B cell (primary cell): ENCODE measurements around the gene ZNF827. TPM values are rescaled to one million over a fixed set of nuclear protein-coding genes. Genes with fewer than 3 reads are reported as not detected.

ENCODE experiments used
- ATAC-seq: fragments of 200-7000 bp; cut with Tn5 transposase; one replicate; pipeline ENCODE4 v1.10.0; 2021; ENCODE audit warnings: low read depth, mild to moderate bottlenecking, moderate number of reproducible peaks, moderate library complexity
- CTCF ChIA-PET: fragments of 350-600 bp; sonication (Branson Sonifier 250); formaldehyde crosslinking; loops from one replicate; lab custom pipeline; 2021; ENCODE audit warnings: antibody characterized with exemption, inconsistent platforms; lab: Charles Lee
- POLR2A ChIA-PET: fragments of 350-600 bp; sonication (Branson Sonifier 250); formaldehyde crosslinking; loops from one replicate; lab custom pipeline; 2021; ENCODE audit warnings: antibody characterized with exemption; lab: Charles Lee
- DNase-seq: peaks from one replicate; pipeline ENCODE4 v3.0.0; 2013
- H2AFZ ChIP-seq: 2 replicates; pipeline ENCODE4 v1.6.1; 2012; ENCODE audit warnings: mild to moderate bottlenecking, low read depth, low read length; ENCODE audit not compliant: insufficient read depth, poor library complexity, severe bottlenecking
- H3K27ac ChIP-seq, 2 donors: 1 replicate in 1 of 2; 2 replicates in 1 of 2; pipeline ENCODE4 v1.5.1; 2012 to 2013; ENCODE audit warnings: low read length in 2 of 2, mild to moderate bottlenecking in 2 of 2, moderate library complexity in 1 of 2
- H3K27me3 ChIP-seq, 4 experiments: fragments of 200-600 bp in 1 of 4; sonication (generic) in 1 of 4; replicated peaks in 1 of 4; 1 replicate in 2 of 4; 2 replicates in 2 of 4; pipeline versions ENCODE4 v1.6.1 to v1.7.0; 2013 to 2016; ENCODE audit warnings: low read length in 3 of 4, mild to moderate bottlenecking in 2 of 4, mixed read lengths in 1 of 4, moderate library complexity in 1 of 4; ENCODE audit not compliant: insufficient read depth in 4 of 4, control insufficient read depth in 3 of 4; ENCODE audit errors: control extremely low read depth in 1 of 4
- H3K36me3 ChIP-seq, 2 experiments: replicated peaks in 1 of 2; 1 replicate in 1 of 2; 2 replicates in 1 of 2; pipeline versions ENCODE4 v1.6.1 to v1.7.1; 2013; ENCODE audit warnings: low read length in 1 of 2; ENCODE audit not compliant: insufficient read depth in 2 of 2, control insufficient read depth in 1 of 2; ENCODE audit errors: control extremely low read depth in 1 of 2, extremely low read depth in 1 of 2
- H3K4me1 ChIP-seq, 2 donors: fragments of 200-600 bp in 1 of 2; sonication (generic) in 1 of 2; 1 replicate in 1 of 2; 2 replicates in 1 of 2; pipeline versions ENCODE4 v1.5.1 to v1.6.1; 2013 to 2017; ENCODE audit warnings: low read length in 2 of 2; ENCODE audit not compliant: control insufficient read depth in 2 of 2, insufficient read depth in 2 of 2
- H3K4me2 ChIP-seq: replicated peaks from 2 replicates; pipeline ENCODE3; 2012; ENCODE audit warnings: mild to moderate bottlenecking, low read depth, low read length; ENCODE audit not compliant: poor library complexity, severe bottlenecking
- H3K4me3 ChIP-seq, 5 experiments: fragments of 200-600 bp in 1 of 5; sonication (generic) in 1 of 5; 1 replicate in 3 of 5; 2 replicates in 2 of 5; pipeline versions ENCODE4 v1.5.1 to v1.7.0; 2011 to 2016; ENCODE audit warnings: low read length in 4 of 5, mild to moderate bottlenecking in 4 of 5, low read depth in 2 of 5, control low read depth in 1 of 5, moderate library complexity in 1 of 5; ENCODE audit not compliant: insufficient read depth in 1 of 5; ENCODE audit errors: control extremely low read depth in 1 of 5, extremely low read depth in 1 of 5
- H3K79me2 ChIP-seq: fragments of 200-600 bp; sonication (generic); one replicate; pipeline ENCODE4 v1.6.0; 2016; ENCODE audit warnings: low read length; ENCODE audit not compliant: control insufficient read depth, insufficient read depth
- H3K9ac ChIP-seq: fragments of 200-600 bp; sonication (generic); 2 replicates; pipeline ENCODE4 v1.6.1; 2017; ENCODE audit warnings: mild to moderate bottlenecking, low read length, moderate library complexity
- H3K9me3 ChIP-seq, 3 donors: one replicate each; pipeline versions ENCODE4 v1.6.1 to v1.7.1; 2013; ENCODE audit warnings: low read length in 2 of 3; ENCODE audit not compliant: control insufficient read depth in 2 of 3, insufficient read depth in 1 of 3; ENCODE audit errors: control extremely low read depth in 1 of 3
- H4K20me1 ChIP-seq: 2 replicates; pipeline ENCODE4 v1.6.0; 2012; ENCODE audit warnings: mild to moderate bottlenecking, low read length; ENCODE audit not compliant: insufficient read depth, control insufficient read depth, poor library complexity, severe bottlenecking
- H3K27ac Mint-ChIP-seq: one replicate; pipeline ENCODE4 v1.8.0; 2021; ENCODE audit warnings: mixed read lengths
- H3K27me3 Mint-ChIP-seq: one replicate; pipeline ENCODE4 v1.8.0; 2021; ENCODE audit warnings: mixed read lengths
- H3K4me1 Mint-ChIP-seq: one replicate; pipeline ENCODE4 v1.8.0; 2021; ENCODE audit warnings: mixed read lengths
- H3K4me3 Mint-ChIP-seq: one replicate; pipeline ENCODE4 v1.8.0; 2021; ENCODE audit warnings: mixed read lengths
- H3K9me3 Mint-ChIP-seq: one replicate; pipeline ENCODE4 v1.8.0; 2022; ENCODE audit warnings: mixed read lengths; ENCODE audit not compliant: insufficient read depth
- EZH2 ChIP-seq: IDR thresholded peaks from 2 replicates; pipeline ENCODE4 v1.6.1; 2012; ENCODE audit warnings: borderline replicate concordance, low read depth, mild to moderate bottlenecking, moderate library complexity, low read length; ENCODE audit not compliant: insufficient read depth, poor library complexity, severe bottlenecking
- WGBS: methylation state at CpG from one replicate; pipeline ENCODE4 v1.1.5; 2013; ENCODE audit warnings: missing lambda C conversion rate; ENCODE audit not compliant: insufficient coverage; 5-methylcytosine and 5-hydroxymethylcytosine counted together
- intact Hi-C: fragments of 100-400 bp; cut with micrococcal nuclease; formaldehyde crosslinking; loops from one replicate; pipeline ENCODE4 v1.10.0; 2022
- polyA plus RNA-seq: library from polyadenylated mRNA; depleted of rRNA; stranded (reverse); fragments of >200 nt; gene quantifications from 2 replicates; pipeline ENCODE4 v1.2.3, GENCODE V29; 2012
- total RNA-seq, 2 donors: library from RNA; stranded (reverse); fragments of 120-200 nt in 1 of 2; gene quantifications; 1 replicate in 1 of 2; 2 replicates in 1 of 2; pipeline versions ENCODE4 v1.2.3 to v1.2.4, GENCODE V29; 2013 to 2022
- TF ChIP-seq, protein P1 (sequence below): fragments of 200-600 bp; IDR thresholded peaks from one replicate; pipeline ENCODE4 v1.8.0; 2022; ENCODE audit warnings: antibody characterized with exemption, mild to moderate bottlenecking

The ZNF827 gene
- total and polyA plus RNA-seq, 2 donors (not counting 1 experiment from before 2014, with no cell fraction given), result 20.6 to 30.1 TPM

DNA sequence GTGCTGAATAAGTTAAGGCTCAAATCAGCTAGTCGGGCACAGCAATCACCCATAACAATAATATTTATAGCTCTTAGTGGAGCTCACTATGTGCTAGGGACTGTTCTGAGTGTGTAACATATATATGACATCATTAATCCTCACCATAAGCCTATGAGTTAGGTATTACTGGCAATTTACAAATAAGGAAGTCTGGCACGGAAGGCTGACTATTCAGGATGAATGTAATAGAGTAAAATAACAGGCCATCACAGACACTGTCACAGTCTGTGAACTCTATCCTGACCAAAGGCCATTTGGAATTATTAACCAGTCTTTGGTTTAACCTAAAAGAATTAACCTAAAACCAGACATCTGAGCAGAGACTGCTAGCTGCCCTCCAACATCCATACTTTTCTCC is 139.4 kb downstream of the ZNF827 start:
- CTCF ChIA-PET, result no interaction called here
- Histone ChIP-seq H3K79me2 (no peaks in the 10 kb centered on the region), H3K4me2 (no peak overlapping the region), H3K27me3 (no peaks in the 10 kb centered on the region), H3K4me3 (no peak overlapping the region), H3K36me3 (peaks cover 0 to 4% of the 10 kb centered on the region in 2 experiments), H3K9me3 (no peaks in the 10 kb centered on the region), H4K20me1 (no peaks in the 10 kb centered on the region), H3K4me1 (no peaks in the 10 kb centered on the region), H2AFZ (no peak overlapping the region), H3K9ac (no peak overlapping the region), H3K27ac (no peak overlapping the region)
- no peak overlapping the region for H3K4me3 Mint-ChIP-seq
- DNase-seq (no peak), ATAC-seq (no peak)
- no peak overlapping the region for H3K27ac Mint-ChIP-seq
- POLR2A ChIA-PET, result no interaction called here
- H3K9me3 Mint-ChIP-seq, result no peaks in the 10 kb centered on the region
- TF ChIP-seq, protein P1, sequence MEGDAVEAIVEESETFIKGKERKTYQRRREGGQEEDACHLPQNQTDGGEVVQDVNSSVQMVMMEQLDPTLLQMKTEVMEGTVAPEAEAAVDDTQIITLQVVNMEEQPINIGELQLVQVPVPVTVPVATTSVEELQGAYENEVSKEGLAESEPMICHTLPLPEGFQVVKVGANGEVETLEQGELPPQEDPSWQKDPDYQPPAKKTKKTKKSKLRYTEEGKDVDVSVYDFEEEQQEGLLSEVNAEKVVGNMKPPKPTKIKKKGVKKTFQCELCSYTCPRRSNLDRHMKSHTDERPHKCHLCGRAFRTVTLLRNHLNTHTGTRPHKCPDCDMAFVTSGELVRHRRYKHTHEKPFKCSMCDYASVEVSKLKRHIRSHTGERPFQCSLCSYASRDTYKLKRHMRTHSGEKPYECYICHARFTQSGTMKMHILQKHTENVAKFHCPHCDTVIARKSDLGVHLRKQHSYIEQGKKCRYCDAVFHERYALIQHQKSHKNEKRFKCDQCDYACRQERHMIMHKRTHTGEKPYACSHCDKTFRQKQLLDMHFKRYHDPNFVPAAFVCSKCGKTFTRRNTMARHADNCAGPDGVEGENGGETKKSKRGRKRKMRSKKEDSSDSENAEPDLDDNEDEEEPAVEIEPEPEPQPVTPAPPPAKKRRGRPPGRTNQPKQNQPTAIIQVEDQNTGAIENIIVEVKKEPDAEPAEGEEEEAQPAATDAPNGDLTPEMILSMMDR, result no peak
- no peak for TF ChIP-seq EZH2
- no peaks in the 10 kb centered on the region for H3K4me1 Mint-ChIP-seq
- H3K27me3 Mint-ChIP-seq, result no peaks in the 10 kb centered on the region
- WGBS, result no CpG with 5 or more reads among the region's 2 CpGs
- intact Hi-C loops, result no loop called here

DNA sequence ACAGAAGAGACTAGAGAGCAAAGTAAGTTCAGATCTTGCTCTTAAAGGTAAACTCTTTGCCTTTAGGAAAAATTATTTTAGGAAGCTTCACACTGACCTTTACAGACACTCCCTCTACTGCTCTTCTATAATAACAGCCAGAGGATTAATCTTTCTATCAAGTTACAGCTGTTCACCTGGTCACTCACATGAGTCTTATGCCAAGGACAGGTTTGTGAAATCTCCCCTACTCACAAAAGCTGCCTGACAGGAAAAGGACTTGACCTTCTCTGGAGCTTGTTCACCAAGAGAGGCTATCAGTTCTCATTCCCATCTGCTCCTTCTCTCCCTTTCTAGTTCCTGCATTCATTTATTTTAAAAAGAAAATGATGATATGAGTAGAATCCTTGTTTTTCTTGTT is 141.3 kb downstream of the ZNF827 start:
- intact Hi-C loops, result no loop called here
- POLR2A ChIA-PET, result no interaction called here
- Mint-ChIP-seq H3K27ac (no peak overlapping the region), H3K4me1 (no peaks in the 10 kb centered on the region), H3K9me3 (no peaks in the 10 kb centered on the region), H3K4me3 (no peak overlapping the region), H3K27me3 (no peaks in the 10 kb centered on the region)
- no peak for DNase-seq
- CTCF ChIA-PET, result no interaction called here
- H3K27ac ChIP-seq, result no peak overlapping the region
- TF ChIP-seq, protein P1, result no peak
- no peak for TF ChIP-seq EZH2
- no peak overlapping the region for H3K4me2 ChIP-seq
- H3K27me3 ChIP-seq, result no peaks in the 10 kb centered on the region
- H3K9me3 ChIP-seq, result no peaks in the 10 kb centered on the region
- H3K9ac ChIP-seq, result no peak overlapping the region
- no peaks in the 10 kb centered on the region for H3K79me2 ChIP-seq
- ATAC-seq, result no peak
- H3K36me3 ChIP-seq, result peaks cover 0 to 5% of the 10 kb centered on the region in 2 experiments
- H3K4me3 ChIP-seq, result no peak overlapping the region
- no peaks in the 10 kb centered on the region for H3K4me1 ChIP-seq
- no peak overlapping the region for H2AFZ ChIP-seq
- H4K20me1 ChIP-seq, result no peaks in the 10 kb centered on the region
